Endodermal cell (in vitro differentiated cells): Measurements from ENCODE around the gene MED17. TPM values are rescaled to one million over a fixed set of nuclear protein-coding genes. Genes with fewer than 3 reads are reported as not detected.

Experiments
- DNase-seq: peaks from one replicate; pipeline ENCODE4 v3.0.0-alpha.2; 2017
- H3K27ac ChIP-seq: 2 replicates; pipeline ENCODE4 v1.5.1; 2013; ENCODE audit warnings: mild to moderate bottlenecking, low read depth, low read length, moderate library complexity
- H3K27me3 ChIP-seq: 2 replicates; pipeline ENCODE4 v1.6.1; 2013; ENCODE audit warnings: mild to moderate bottlenecking, low read length, moderate library complexity; ENCODE audit not compliant: insufficient read depth, control insufficient read depth, poor library complexity, severe bottlenecking
- H3K36me3 ChIP-seq: 2 replicates; pipeline ENCODE4 v1.7.0; 2013; ENCODE audit warnings: mild to moderate bottlenecking, low read length, moderate library complexity; ENCODE audit not compliant: control insufficient read depth, insufficient read depth
- H3K4me1 ChIP-seq: one replicate; pipeline ENCODE4 v1.7.0; 2013; ENCODE audit warnings: low read length; ENCODE audit not compliant: control insufficient read depth, insufficient read depth
- H3K4me3 ChIP-seq: 2 replicates; pipeline ENCODE4 v1.5.1; 2013; ENCODE audit warnings: mild to moderate bottlenecking, low read length, moderate library complexity
- H3K9ac ChIP-seq: 2 replicates; pipeline ENCODE4 v1.6.1; 2013; ENCODE audit warnings: mild to moderate bottlenecking, low read length, moderate library complexity; ENCODE audit not compliant: poor library complexity, severe bottlenecking; ENCODE audit errors: extremely low read depth
- H3K9me3 ChIP-seq: 2 replicates; pipeline ENCODE4 v1.6.1; 2013; ENCODE audit warnings: mild to moderate bottlenecking, low read length, moderate library complexity; ENCODE audit not compliant: control insufficient read depth
- H3K27ac Mint-ChIP-seq: 2 replicates; pipeline ENCODE4 v1.8.0; 2020; ENCODE audit warnings: mixed read lengths
- H3K27me3 Mint-ChIP-seq: 2 replicates; pipeline ENCODE4 v1.8.0; 2021; ENCODE audit warnings: mild to moderate bottlenecking, mixed read lengths; ENCODE audit not compliant: insufficient read depth
- H3K36me3 Mint-ChIP-seq: 2 replicates; pipeline ENCODE4 v1.8.0; 2020; ENCODE audit warnings: low read depth, mixed read lengths
- H3K4me1 Mint-ChIP-seq: 2 replicates; pipeline ENCODE4 v1.8.0; 2020; ENCODE audit warnings: mixed read lengths
- H3K4me3 Mint-ChIP-seq: 2 replicates; pipeline ENCODE4 v1.8.0; 2020; ENCODE audit warnings: mild to moderate bottlenecking, moderate library complexity, mixed read lengths
- H3K9me3 Mint-ChIP-seq: 2 replicates; pipeline ENCODE4 v1.8.0; 2020; ENCODE audit warnings: mild to moderate bottlenecking, mixed read lengths
- WGBS, 2 experiments: methylation state at CpG; one replicate each; pipeline versions ENCODE4 v1.1.5 to v1.1.7; 2013; ENCODE audit warnings: missing lambda C conversion rate in 2 of 2, mixed read lengths in 1 of 2; ENCODE audit not compliant: insufficient coverage in 1 of 2, insufficient read length in 1 of 2; 5-methylcytosine and 5-hydroxymethylcytosine counted together
- total RNA-seq, 2 donors: library from RNA; stranded (reverse); fragmentation: NEBNext Ultra II Directional in 1 of 2; extraction: Animal tissue kit (Norgen Biotek cat#: 25700) in 1 of 2; gene quantifications; 2 replicates in 1 of 2; 3 replicates in 1 of 2; pipeline ENCODE4 v1.2.1, GENCODE V29; 2021
- TF ChIP-seq, protein P1 (sequence below): fragments of 200-600 bp; sonication (generic); conservative IDR thresholded peaks from 2 replicates; pipeline ENCODE4 v1.5.0; 2021; ENCODE audit warnings: antibody characterized with exemption, mild to moderate bottlenecking

The MED17 gene
- total RNA-seq, 2 donors from 2014 or later: 40.6 to 46.2 TPM

DNA sequence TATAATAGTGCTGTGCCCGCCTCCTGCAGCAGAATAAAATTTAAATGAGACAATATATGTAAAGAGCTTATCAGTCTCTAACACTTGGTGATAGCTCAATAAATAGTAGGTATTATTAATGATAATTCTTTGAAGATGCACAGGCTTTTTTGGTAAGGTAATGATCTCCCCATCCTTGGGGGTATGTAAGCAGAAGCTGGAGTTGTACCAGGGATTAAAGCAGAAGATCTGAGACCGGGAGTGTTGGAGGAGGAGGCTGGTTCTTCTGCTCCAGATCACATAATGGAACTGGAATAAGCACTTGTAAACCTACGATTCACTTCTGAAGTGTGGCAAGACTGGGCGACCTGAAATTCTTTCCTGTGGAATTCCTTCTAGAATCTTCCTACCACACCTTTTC, 58.0 kb downstream of the MED17 start:
- 89 to 95% methylated on average over 3 to 4 of the region's 4 CpGs for WGBS, 2 experiments
- no peaks in the 10 kb centered on the region for H3K9me3 ChIP-seq
- no peak overlapping the region for H3K4me3 ChIP-seq
- no peak for DNase-seq
- H3K27ac ChIP-seq: no peak overlapping the region
- H3K36me3 ChIP-seq: no peaks in the 10 kb centered on the region
- Mint-ChIP-seq H3K27ac (no peak overlapping the region), H3K36me3 (no peaks in the 10 kb centered on the region), H3K4me3 (no peak overlapping the region), H3K27me3 (no peaks in the 10 kb centered on the region), H3K9me3 (no peaks in the 10 kb centered on the region), H3K4me1 (peaks cover 15% of the 10 kb centered on the region)
- no peak overlapping the region for H3K9ac ChIP-seq
- no peaks in the 10 kb centered on the region for H3K4me1 ChIP-seq
- H3K27me3 ChIP-seq: no peaks in the 10 kb centered on the region
- TF ChIP-seq, protein P1, sequence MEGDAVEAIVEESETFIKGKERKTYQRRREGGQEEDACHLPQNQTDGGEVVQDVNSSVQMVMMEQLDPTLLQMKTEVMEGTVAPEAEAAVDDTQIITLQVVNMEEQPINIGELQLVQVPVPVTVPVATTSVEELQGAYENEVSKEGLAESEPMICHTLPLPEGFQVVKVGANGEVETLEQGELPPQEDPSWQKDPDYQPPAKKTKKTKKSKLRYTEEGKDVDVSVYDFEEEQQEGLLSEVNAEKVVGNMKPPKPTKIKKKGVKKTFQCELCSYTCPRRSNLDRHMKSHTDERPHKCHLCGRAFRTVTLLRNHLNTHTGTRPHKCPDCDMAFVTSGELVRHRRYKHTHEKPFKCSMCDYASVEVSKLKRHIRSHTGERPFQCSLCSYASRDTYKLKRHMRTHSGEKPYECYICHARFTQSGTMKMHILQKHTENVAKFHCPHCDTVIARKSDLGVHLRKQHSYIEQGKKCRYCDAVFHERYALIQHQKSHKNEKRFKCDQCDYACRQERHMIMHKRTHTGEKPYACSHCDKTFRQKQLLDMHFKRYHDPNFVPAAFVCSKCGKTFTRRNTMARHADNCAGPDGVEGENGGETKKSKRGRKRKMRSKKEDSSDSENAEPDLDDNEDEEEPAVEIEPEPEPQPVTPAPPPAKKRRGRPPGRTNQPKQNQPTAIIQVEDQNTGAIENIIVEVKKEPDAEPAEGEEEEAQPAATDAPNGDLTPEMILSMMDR: no peak

- no peaks in the 10 kb centered on the region for H3K9me3 Mint-ChIP-seq
- peak; percentile 26 for DNase-seq
- Histone ChIP-seq H3K4me3 (no peak overlapping the region), H3K9ac (no peak overlapping the region), H3K27me3 (no peaks in the 10 kb centered on the region), H3K27ac (no peak overlapping the region), H3K4me1 (no peaks in the 10 kb centered on the region), H3K9me3 (no peaks in the 10 kb centered on the region), H3K36me3 (no peaks in the 10 kb centered on the region)
- no peak overlapping the region for H3K4me3 Mint-ChIP-seq
- no peak overlapping the region for H3K27ac Mint-ChIP-seq
- H3K36me3 Mint-ChIP-seq: no peaks in the 10 kb centered on the region
- WGBS, 2 experiments: 63 to 79% methylated on average over 4 to 6 of the region's 6 CpGs
- peaks cover 15% of the 10 kb centered on the region for H3K4me1 Mint-ChIP-seq
- no peaks in the 10 kb centered on the region for H3K27me3 Mint-ChIP-seq
- TF ChIP-seq, protein P1: no peak
Measured at GRCh38 chr11:93842461-93842860, 58.4 kb downstream of the MED17 start.

GRCh38 chr11:93843906-93844305, 59.8 kb downstream of the MED17 start:
- Histone ChIP-seq H3K4me3 (no peak overlapping the region), H3K27me3 (no peaks in the 10 kb centered on the region), H3K27ac (no peak overlapping the region), H3K9ac (no peak overlapping the region), H3K9me3 (no peaks in the 10 kb centered on the region), H3K36me3 (no peaks in the 10 kb centered on the region), H3K4me1 (no peaks in the 10 kb centered on the region)
- DNase-seq: peak; percentile 25
- TF ChIP-seq, protein P1: no peak
- peaks cover 15% of the 10 kb centered on the region for H3K4me1 Mint-ChIP-seq
- WGBS, 2 experiments: 94 to 97% methylated on average over 3 to 5 of the region's 5 CpGs
- H3K9me3 Mint-ChIP-seq: no peaks in the 10 kb centered on the region
- H3K36me3 Mint-ChIP-seq: no peaks in the 10 kb centered on the region
- H3K4me3 Mint-ChIP-seq: no peak overlapping the region
- H3K27me3 Mint-ChIP-seq: no peaks in the 10 kb centered on the region
- H3K27ac Mint-ChIP-seq: no peak overlapping the region
